Measurements from ENCODE around the gene SEC61A2.
"Not testable (repeated sequence)": the region's sequence is repeated elsewhere in the genome, so short reads cannot be mapped to it uniquely, and the experiment has no call there.

SEC61A2 gene

DNA sequence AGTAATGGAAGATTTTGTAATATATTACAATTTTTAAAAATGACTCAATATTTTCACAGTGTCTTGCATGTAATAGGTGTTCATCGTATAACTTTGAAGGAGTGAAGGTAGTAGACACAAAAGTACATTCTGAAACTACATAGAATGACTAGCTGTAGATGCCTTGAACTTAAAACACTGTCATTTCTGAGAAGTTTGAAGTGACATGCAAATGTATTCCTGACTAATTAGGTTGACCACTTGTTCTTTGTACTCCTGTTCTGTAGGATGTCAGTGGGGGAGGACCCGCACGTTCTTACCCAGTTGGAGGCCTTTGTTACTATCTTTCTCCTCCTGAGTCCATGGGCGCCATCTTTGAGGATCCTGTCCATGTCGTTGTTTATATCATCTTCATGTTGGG lies 31.2 kb downstream of the SEC61A2 start:
- no peak for DNase-seq (ENCODE audit: low read depth, low spot score)

DNA sequence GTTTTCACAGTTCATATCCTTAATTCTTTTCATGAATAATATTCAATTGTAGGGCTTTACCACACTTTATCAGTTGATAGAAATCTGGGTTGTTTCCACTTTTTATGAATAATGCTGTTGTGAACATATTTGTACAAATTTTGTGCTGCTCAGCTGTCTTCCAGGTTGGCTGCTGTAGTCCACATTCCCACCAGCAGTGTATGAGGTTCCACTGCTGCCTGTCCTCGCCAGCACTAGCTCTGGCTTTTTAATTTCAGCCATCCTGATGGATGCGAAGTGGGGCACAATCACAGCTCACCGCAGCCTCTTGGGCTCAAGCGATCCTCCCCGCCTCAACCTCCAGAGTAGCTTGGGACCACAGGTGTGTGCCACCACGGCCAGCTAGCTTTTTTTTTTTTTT lies 33.5 kb downstream of the SEC61A2 start:
- no peak for DNase-seq (ENCODE audit: low read depth, low spot score)

- DNase-seq (ENCODE audit: low read depth, low spot score): no peak
Measured at GRCh38 chr10:12164085-12164484, 34.6 kb downstream of the SEC61A2 start.

DNA sequence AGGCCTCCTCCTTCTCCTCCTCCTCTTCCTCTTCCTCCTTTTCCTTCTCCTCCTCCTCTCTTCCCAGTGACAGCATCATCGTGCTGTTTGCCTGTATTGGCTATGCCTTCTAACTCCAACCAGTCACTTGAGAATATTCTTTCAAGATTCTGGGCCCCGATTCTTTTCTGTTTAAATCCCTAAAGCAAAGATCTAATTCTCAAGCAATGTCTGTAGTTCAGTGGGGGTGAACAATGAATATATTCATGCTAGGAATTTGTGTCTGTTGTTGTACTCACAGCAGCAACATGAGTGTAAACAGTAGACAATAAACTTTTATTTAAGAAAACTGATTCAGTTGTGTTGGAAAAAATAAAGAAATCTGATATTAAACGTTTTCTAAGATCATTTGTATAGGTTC lies 35.6 kb downstream of the SEC61A2 start:
- no peak for DNase-seq (ENCODE audit: low read depth, low spot score)

GRCh38 chr10:12165999-12166775 lies 36.7 kb downstream of the SEC61A2 start:
- DNase-seq (ENCODE audit: low read depth, low spot score): no peak

GRCh38 chr10:12171512-12171911 lies 42.0 kb downstream of the SEC61A2 start:
- DNase-seq (ENCODE audit: low read depth, low spot score): not testable (repeated sequence)

GRCh38 chr10:12177642-12178041 lies 48.2 kb downstream of the SEC61A2 start:
- no peak for DNase-seq (ENCODE audit: low read depth, low spot score)

- no peak for DNase-seq (ENCODE audit: low read depth, low spot score)
Measured at GRCh38 chr10:12179606-12180170, 50.2 kb downstream of the SEC61A2 start.

DNA sequence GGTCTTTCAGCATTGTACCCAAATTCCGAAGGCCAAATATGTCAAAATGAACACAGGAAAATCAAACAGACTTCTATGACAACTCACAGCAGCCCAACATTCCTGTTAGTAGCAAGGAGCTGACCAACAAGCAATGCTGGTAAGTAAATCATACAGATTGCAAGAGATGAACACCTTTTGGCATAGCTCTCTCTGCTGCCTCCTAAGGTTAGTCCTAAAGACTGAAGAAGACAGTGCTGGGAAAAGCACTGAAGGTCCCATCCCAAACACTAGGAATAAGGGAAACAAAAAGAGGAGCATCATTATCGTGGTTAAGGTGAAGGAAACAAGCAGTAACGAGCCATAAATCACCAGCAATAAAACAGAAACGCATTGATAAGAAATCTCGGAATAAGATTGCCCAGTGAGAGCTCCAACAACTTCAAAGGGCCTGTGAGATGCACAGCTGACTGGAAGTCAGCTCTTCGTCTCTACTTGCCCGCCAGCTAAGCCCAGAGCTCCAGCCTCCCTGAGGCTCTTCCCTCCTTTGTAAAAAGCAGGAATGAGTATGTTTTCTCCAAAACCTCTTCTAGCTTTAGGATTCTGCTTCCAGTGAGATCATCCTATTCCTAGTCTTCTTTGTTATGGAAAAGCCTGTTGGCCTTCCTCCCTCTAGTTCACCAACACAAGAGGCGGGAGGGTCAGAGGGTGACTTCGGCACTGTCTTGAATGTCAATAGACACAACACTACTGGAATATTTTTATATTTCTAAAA lies 50.9 kb downstream of the SEC61A2 start:
- no peak for DNase-seq (ENCODE audit: low read depth, low spot score)

DNA sequence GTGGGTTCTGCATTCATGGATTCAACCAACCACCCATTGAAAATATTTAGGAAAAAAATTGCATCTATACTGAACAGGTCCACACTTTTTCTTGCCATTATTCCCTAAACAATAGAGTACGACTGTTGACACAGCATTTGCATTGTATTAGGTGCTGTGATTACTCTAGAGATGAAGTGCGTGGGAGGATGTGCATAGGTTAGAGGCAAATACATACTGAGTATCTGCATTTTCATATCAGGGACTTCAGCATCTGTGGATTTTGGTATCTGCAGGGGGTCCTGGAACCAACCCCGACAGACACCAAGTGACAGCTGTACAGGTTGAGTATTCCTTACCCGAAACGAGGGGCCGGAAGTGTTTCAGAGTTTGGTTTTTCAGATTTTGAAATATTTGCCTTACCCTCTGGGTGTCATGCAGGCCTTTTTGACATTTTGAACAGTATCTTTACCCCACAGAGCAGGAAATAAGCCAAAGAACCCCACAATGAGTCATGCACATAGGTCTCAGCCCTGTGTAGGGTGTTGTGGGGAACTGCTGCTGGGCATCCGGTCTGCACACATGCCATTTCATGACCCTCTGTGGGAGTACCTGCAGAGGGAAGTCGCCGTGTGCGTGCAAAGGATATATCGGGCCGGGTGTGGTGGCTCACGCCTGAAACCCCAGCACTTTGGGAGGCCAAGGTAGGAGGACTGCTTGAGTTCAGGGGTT lies 51.7 kb downstream of the SEC61A2 start:
- peak; percentile 34 for DNase-seq (ENCODE audit: low read depth, low spot score)

DNA sequence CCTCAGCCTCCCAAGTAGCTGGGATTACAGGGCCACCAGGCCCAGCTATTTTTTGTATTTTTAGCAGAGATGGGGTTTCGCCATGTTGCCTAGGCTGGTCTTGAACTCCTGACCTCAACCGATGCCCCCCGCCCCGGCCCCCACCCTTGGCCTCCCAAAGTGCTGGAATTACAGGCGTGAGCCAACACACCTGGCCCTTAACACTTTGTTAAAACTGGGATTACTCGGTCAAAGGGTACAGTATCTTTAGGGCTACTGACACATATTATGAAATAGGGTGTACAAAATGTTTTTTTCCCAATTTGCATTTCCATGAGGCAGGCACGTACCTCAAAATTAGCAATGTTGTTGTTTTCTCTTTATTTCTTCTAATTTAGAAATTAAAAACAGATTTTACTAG lies 54.7 kb downstream of the SEC61A2 start:
- no peak for DNase-seq (ENCODE audit: low read depth, low spot score)

DNA sequence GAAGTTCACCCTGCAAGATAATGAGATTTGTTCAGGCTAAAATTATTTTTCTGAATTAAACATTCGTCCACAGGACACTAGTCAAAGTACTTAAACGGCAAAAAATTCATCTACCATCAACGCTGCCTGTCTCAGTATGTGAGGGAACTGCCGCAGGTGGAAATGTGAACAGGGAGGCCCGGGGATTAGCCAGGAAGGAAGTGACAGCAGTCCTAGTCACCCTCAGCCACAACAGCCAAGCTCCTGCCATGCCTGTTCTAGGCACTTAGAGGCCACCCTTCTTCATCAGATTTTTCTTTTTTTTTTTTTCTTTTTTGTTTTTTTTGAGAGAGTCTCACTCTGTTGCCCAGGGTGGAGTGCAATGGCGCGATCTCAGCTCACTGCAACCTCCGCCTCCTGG lies 56.8 kb downstream of the SEC61A2 start:
- DNase-seq (ENCODE audit: low read depth, low spot score): no peak

- no peak for DNase-seq (ENCODE audit: low read depth, low spot score)
Measured at GRCh38 chr10:12187321-12187905, 57.9 kb downstream of the SEC61A2 start.

GRCh38 chr10:12188656-12189055 lies 59.2 kb downstream of the SEC61A2 start:
- no peak for DNase-seq (ENCODE audit: low read depth, low spot score)

GRCh38 chr10:12189426-12189825 lies 59.9 kb downstream of the SEC61A2 start:
- no peak for DNase-seq (ENCODE audit: low read depth, low spot score)

- DNase-seq (ENCODE audit: low read depth, low spot score): no peak
Measured at GRCh38 chr10:12191715-12192114, 62.2 kb downstream of the SEC61A2 start.

- no peak for DNase-seq (ENCODE audit: low read depth, low spot score)
Measured at GRCh38 chr10:12193193-12193592, 63.7 kb downstream of the SEC61A2 start.

DNA sequence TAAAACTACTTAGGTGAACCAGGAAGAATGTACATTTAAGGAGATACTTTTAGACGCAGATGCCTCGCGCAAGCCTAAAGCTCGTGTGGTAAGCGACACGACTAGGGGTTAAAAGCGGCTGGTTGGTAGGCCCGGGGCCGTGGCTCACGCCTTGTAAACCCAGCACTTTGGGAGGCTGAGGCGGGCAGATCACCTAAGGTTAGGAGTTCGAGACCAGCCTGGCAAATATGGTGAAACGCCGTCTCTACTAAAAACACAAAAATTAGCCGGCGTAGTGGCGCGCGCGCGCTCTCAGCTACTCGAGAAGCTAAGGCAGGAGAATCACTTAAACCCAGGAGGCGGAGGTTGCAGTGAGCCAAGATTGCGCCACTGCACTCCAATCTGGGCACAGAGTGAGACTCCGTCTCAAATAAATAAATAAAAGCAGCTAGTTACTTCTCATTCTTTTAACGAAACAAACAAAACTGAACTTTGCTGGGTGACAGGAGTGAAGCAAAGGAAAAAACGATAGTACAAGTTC lies 65.3 kb downstream of the SEC61A2 start:
- no peak for DNase-seq (ENCODE audit: low read depth, low spot score)

DNA sequence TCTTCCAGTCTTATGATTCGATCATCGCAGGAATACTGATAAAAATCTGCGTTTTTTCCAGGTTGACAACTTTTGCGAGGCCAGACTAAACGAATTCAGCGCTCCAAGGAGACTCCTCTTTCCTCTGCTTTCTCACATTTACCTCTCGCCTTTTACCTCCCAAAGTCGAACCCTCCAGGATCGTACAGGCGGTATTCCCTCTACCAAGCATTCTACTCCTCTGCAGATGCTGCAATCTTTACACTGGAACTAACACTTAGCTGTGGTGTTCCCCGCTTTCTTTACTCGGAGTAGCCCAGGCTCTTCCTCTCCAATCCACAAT lies 65.8 kb downstream of the SEC61A2 start:
- no peak for DNase-seq (ENCODE audit: low read depth, low spot score)

DNA sequence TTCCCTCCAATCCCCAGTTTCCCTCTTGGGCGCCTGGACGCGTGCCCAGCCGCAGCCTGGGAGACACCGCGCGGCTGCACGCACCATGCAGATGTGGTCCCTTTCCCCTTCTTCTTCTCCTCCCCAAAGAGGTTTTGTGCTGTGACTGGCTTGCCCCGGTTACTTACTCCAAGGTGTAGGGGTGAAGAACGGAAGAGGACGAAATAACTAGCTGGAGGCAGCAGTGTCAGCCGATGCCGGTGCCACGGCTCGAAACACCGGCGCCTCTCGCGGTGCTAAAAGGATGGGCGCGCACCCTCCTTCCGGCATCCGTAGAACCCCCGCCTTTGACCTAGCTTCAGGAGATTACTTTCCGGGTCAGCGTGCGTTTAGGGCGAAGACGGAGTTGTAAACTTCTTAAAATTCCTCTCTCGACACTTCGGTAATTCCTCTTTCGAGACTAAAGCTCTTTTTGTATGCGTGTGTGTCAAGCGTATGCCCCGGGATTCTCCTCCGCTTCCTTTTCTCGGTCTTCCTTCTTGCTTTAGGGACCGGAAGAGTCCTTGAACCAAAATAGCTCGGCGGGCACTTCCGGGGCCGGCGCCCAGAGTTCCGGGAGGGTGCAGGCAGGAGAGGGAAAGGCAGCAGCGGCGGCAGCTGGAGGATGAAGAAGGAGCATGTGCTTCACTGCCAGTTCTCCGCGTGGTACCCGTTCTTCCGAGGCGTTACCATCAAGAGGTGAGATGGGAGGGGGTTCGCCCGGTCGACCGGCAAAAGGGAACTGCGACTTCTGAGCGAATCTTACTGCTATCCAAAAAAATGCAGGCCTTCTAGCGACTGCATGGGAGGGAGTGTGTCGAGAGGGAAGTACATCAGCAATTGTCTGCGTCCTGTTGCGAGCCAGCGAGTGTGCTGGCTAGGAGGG lies 66.4 kb downstream of the SEC61A2 start, which contains the start of the genes CDC123 and NUDT5:
Gene CDC123 (plus strand): TSS at position 586 of the 904 bp plus-strand sequence. CDS start 58 bp downstream, at position 644.
Gene NUDT5 (minus strand): TSS at position 289 of the 904 bp plus-strand sequence. CDS start 9,600 bp downstream, outside the sequence.
- DNase-seq (ENCODE audit: low read depth, low spot score): peak; percentile 59
